GM23338 (cell line): ENCODE results near the gene KLLN. TPM values are rescaled to one million over a fixed set of nuclear protein-coding genes. Genes with fewer than 3 reads are reported as not detected.
A peak's percentile ranks its signal among the peaks of the same experiment; 100 is the strongest.

ENCODE experiments used
- ATAC-seq: fragments of 200-7000 bp; cut with Tn5 transposase; 3 replicates; pipeline ENCODE4 v1.9.1; 2020
- DNase-seq: peaks from one replicate; pipeline ENCODE4 v3.0.0-alpha.2; 2015; ENCODE audit warnings: low spot score
- H2AFZ ChIP-seq: fragments of 200-600 bp; sonication (generic); 2 replicates; pipeline ENCODE4 v1.8.0; 2016; ENCODE audit warnings: antibody characterized with exemption, mild to moderate bottlenecking, moderate library complexity
- H3F3A ChIP-seq: fragments of 200-600 bp; sonication (generic); replicated peaks from 2 replicates; pipeline ENCODE4 v1.8.0; 2017; ENCODE audit warnings: antibody characterized with exemption, mixed run types, low read depth
- H3K27ac ChIP-seq: fragments of 200-600 bp; sonication (generic); 2 replicates; pipeline ENCODE4 v1.6.1; 2016; ENCODE audit warnings: low read depth
- H3K27me3 ChIP-seq: fragments of 200-600 bp; sonication (generic); 2 replicates; pipeline ENCODE4 v1.8.0; 2016; ENCODE audit warnings: mild to moderate bottlenecking, mixed run types, moderate library complexity; ENCODE audit not compliant: insufficient read depth
- H3K36me3 ChIP-seq: fragments of 200-600 bp; sonication (generic); 2 replicates; pipeline ENCODE4 v1.8.0; 2016; ENCODE audit warnings: mild to moderate bottlenecking; ENCODE audit not compliant: insufficient read depth
- H3K4me1 ChIP-seq: fragments of 200-600 bp; sonication (generic); 2 replicates; pipeline ENCODE4 v1.8.0; 2016; ENCODE audit warnings: mild to moderate bottlenecking, moderate library complexity; ENCODE audit not compliant: insufficient read depth
- H3K4me2 ChIP-seq: fragments of 200-600 bp; sonication (generic); 2 replicates; pipeline ENCODE4 v1.7.1; 2017; ENCODE audit warnings: mixed run types
- H3K4me3 ChIP-seq: fragments of 200-600 bp; sonication (generic); 2 replicates; pipeline ENCODE4 v1.6.1; 2016; ENCODE audit warnings: mixed run types
- H3K79me2 ChIP-seq: fragments of 200-600 bp; sonication (generic); replicated peaks from 2 replicates; pipeline ENCODE4 v1.8.0; 2017; ENCODE audit warnings: mild to moderate bottlenecking; ENCODE audit not compliant: insufficient read depth
- H3K9me2 ChIP-seq: fragments of 200-600 bp; sonication (generic); 2 replicates; pipeline ENCODE4 v1.8.0; 2017; ENCODE audit not compliant: insufficient read depth
- H4K20me1 ChIP-seq: fragments of 200-600 bp; sonication (generic); replicated peaks from 2 replicates; pipeline ENCODE4 v1.8.0; 2017; ENCODE audit warnings: mild to moderate bottlenecking; ENCODE audit not compliant: insufficient read depth
- H3K27ac Mint-ChIP-seq: 2 replicates; pipeline ENCODE4 v1.8.0; 2020; ENCODE audit warnings: inconsistent platforms, mild to moderate bottlenecking, moderate library complexity, mixed read lengths
- H3K27me3 Mint-ChIP-seq: 3 replicates; pipeline ENCODE4 v1.8.0; 2022; ENCODE audit warnings: low read depth, mild to moderate bottlenecking, moderate library complexity, mixed read lengths, inconsistent platforms; ENCODE audit not compliant: insufficient read depth, poor library complexity
- H3K36me3 Mint-ChIP-seq: 3 replicates; pipeline ENCODE4 v1.8.0; 2021; ENCODE audit warnings: low read depth, mild to moderate bottlenecking, inconsistent platforms, moderate library complexity, mixed read lengths
- H3K4me1 Mint-ChIP-seq: 3 replicates; pipeline ENCODE4 v1.8.0; 2020; ENCODE audit warnings: mild to moderate bottlenecking, inconsistent platforms, mixed read lengths
- H3K4me3 Mint-ChIP-seq: 3 replicates; pipeline ENCODE4 v1.8.0; 2021; ENCODE audit warnings: moderate library complexity, mild to moderate bottlenecking, inconsistent platforms, mixed read lengths
- H3K9me3 Mint-ChIP-seq: 3 replicates; pipeline ENCODE4 v1.8.0; 2020; ENCODE audit warnings: moderate library complexity, mild to moderate bottlenecking, inconsistent platforms, mixed read lengths
- CREB1 ChIP-seq: fragments of 250-450 bp; sonication (Bioruptor Pico); IDR thresholded peaks from 2 replicates; pipeline ENCODE4 v1.5.0; 2020; ENCODE audit warnings: low read depth, mild to moderate bottlenecking, moderate library complexity
- ETS1 ChIP-seq: IDR thresholded peaks from 2 replicates; pipeline ENCODE4 v1.6.1; 2016; ENCODE audit warnings: antibody characterized with exemption
- EZH2 ChIP-seq: fragments of 200-600 bp; sonication (generic); IDR thresholded peaks from one replicate; pipeline ENCODE4 v1.8.0; 2017; ENCODE audit warnings: antibody characterized with exemption, mild to moderate bottlenecking, low read depth; ENCODE audit not compliant: unreplicated experiment
- EZH2phosphoT487 ChIP-seq: fragments of 200-600 bp; sonication (generic); IDR thresholded peaks from one replicate; pipeline ENCODE4 v1.8.1; 2018; ENCODE audit warnings: antibody characterized with exemption; ENCODE audit not compliant: unreplicated experiment
- JUNB ChIP-seq: IDR thresholded peaks from one replicate; pipeline ENCODE4 v1.6.1; 2016; ENCODE audit warnings: antibody characterized with exemption; ENCODE audit not compliant: unreplicated experiment
- NANOG ChIP-seq: IDR thresholded peaks from 2 replicates; pipeline ENCODE4 v1.6.1; 2016; ENCODE audit warnings: antibody characterized with exemption, borderline replicate concordance
- POLR2AphosphoS5 ChIP-seq: IDR thresholded peaks from 2 replicates; pipeline ENCODE4 v1.6.1; 2016; ENCODE audit warnings: antibody characterized with exemption, low read depth
- STAT1 ChIP-seq: IDR thresholded peaks from one replicate; pipeline ENCODE4 v1.6.1; 2016; ENCODE audit warnings: antibody characterized with exemption; ENCODE audit not compliant: unreplicated experiment
- ZNF114 ChIP-seq: fragments of 250-450 bp; sonication (Bioruptor Pico); IDR thresholded peaks from 2 replicates; pipeline ENCODE4 v1.5.0; 2020; ENCODE audit warnings: mild to moderate bottlenecking, moderate library complexity
- ZNF331 ChIP-seq: fragments of 250-450 bp; sonication (Bioruptor Pico); IDR thresholded peaks from 2 replicates; pipeline ENCODE4 v1.5.0; 2020; ENCODE audit warnings: low read depth, mild to moderate bottlenecking, moderate library complexity
- ZNF462 ChIP-seq: fragments of 250-450 bp; sonication (Bioruptor Pico); IDR thresholded peaks from 2 replicates; pipeline ENCODE4 v1.5.0; 2020; ENCODE audit warnings: mild to moderate bottlenecking, moderate library complexity
- polyA plus RNA-seq: library from polyadenylated mRNA; unstranded; fragments of >200 nt; fragmentation: Nextera tagmentation; extraction: Ambion mirVana; gene quantifications from 2 replicates; pipeline ENCODE4 v1.2.1, GENCODE V29; 2016
- total RNA-seq: library from RNA; depleted of rRNA; stranded (reverse); fragments of >200 nt; shearing (Covaris generic); gene quantifications from 2 replicates; pipeline ENCODE4 v1.2.3, GENCODE V29; 2014
- TF ChIP-seq, protein P1 (sequence below), 2 experiments: fragments of 200-600 bp in 1 of 2; sonication (generic) in 1 of 2; conservative IDR thresholded peaks; 2 replicates each; pipeline versions ENCODE4 v1.5.1 to v1.6.1; 2016 to 2017; ENCODE audit warnings: antibody characterized with exemption in 2 of 2, low read depth in 2 of 2, mild to moderate bottlenecking in 2 of 2, moderate library complexity in 1 of 2
- TF ChIP-seq, protein P2 (sequence below): IDR thresholded peaks from one replicate; pipeline ENCODE4 v1.6.1; 2018; ENCODE audit warnings: antibody characterized with exemption; ENCODE audit not compliant: unreplicated experiment

KLLN gene
- total and polyA plus RNA-seq, 2 experiments from 2014 or later = 0.24 to 0.29 TPM

DNA sequence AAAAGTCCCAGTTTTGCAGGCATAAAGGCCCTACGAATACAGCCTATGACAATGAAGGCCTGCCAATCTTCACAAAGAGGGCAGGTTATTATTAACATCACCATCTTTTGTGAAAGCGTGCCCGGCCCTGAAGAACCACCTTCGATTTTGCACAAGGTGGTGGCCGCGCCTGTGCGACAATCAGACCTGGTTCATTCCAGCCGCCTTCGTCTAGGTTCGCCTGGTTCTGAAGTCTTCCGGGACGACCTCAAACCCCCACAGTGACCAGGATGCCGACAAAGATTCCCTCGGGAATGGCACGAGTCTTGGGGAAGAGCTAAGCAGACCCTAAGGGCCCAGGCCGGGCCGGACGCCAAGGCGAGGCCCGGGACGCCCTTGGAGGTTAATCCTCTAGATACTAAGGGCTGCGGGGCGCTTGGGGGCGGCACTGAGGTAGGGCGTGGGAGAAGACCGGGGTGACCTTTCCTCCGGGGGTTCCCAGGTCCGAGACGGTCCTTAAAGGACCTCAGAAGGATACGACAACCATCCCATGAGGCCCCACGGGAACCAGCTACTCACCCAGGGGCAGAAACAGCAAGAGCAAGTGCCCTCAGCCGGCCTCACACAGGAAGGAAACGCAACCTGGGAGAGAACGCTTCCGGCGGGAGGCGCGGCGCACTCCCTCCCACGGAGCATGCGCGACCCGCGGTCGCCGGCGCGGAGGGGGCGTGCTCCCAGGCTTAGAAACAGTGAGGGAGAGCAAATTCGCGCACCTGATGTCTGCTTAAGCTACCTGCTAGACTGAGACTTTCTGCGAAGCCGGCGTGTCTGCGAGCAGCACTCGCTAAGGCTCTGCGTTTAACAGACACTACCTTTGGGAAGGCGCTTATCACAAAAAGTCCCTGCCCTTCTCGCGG lies 45.5 kb downstream of the KLLN start, which contains the start of gene ATAD1:
Gene ATAD1 (minus strand): TSS at position 618 of the 896 bp plus-strand sequence. CDS start 3,627 bp downstream, outside the sequence.
- TF ChIP-seq EZH2 (no peak), POLR2AphosphoS5 (peak; percentile 92), NANOG (no peak), CREB1 (CRISPR knock-in tag) (peak; percentile 36; the same call in 1 of the 2 replicates), EZH2phosphoT487 (no peak), JUNB (no peak), ZNF331 (no peak), ZNF114 (CRISPR knock-in tag) (no peak), STAT1 (no peak), ETS1 (peak; percentile 70), ZNF462 (CRISPR knock-in tag) (no peak)
- TF ChIP-seq, protein P1, sequence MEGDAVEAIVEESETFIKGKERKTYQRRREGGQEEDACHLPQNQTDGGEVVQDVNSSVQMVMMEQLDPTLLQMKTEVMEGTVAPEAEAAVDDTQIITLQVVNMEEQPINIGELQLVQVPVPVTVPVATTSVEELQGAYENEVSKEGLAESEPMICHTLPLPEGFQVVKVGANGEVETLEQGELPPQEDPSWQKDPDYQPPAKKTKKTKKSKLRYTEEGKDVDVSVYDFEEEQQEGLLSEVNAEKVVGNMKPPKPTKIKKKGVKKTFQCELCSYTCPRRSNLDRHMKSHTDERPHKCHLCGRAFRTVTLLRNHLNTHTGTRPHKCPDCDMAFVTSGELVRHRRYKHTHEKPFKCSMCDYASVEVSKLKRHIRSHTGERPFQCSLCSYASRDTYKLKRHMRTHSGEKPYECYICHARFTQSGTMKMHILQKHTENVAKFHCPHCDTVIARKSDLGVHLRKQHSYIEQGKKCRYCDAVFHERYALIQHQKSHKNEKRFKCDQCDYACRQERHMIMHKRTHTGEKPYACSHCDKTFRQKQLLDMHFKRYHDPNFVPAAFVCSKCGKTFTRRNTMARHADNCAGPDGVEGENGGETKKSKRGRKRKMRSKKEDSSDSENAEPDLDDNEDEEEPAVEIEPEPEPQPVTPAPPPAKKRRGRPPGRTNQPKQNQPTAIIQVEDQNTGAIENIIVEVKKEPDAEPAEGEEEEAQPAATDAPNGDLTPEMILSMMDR (conservative IDR thresholded peaks at IDR 0.05; ENCODE audit: low read depth in 2 of 2) = peak; percentile 8 to 17; a peak in 1 of 4 replicates
- TF ChIP-seq, protein P2, sequence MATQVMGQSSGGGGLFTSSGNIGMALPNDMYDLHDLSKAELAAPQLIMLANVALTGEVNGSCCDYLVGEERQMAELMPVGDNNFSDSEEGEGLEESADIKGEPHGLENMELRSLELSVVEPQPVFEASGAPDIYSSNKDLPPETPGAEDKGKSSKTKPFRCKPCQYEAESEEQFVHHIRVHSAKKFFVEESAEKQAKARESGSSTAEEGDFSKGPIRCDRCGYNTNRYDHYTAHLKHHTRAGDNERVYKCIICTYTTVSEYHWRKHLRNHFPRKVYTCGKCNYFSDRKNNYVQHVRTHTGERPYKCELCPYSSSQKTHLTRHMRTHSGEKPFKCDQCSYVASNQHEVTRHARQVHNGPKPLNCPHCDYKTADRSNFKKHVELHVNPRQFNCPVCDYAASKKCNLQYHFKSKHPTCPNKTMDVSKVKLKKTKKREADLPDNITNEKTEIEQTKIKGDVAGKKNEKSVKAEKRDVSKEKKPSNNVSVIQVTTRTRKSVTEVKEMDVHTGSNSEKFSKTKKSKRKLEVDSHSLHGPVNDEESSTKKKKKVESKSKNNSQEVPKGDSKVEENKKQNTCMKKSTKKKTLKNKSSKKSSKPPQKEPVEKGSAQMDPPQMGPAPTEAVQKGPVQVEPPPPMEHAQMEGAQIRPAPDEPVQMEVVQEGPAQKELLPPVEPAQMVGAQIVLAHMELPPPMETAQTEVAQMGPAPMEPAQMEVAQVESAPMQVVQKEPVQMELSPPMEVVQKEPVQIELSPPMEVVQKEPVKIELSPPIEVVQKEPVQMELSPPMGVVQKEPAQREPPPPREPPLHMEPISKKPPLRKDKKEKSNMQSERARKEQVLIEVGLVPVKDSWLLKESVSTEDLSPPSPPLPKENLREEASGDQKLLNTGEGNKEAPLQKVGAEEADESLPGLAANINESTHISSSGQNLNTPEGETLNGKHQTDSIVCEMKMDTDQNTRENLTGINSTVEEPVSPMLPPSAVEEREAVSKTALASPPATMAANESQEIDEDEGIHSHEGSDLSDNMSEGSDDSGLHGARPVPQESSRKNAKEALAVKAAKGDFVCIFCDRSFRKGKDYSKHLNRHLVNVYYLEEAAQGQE = no peak
- H3K4me2 ChIP-seq = peak within 1 kb of the TSS; percentile 89
- peaks cover 15% of the 10 kb centered on the region for H4K20me1 ChIP-seq
- H3K4me1 ChIP-seq = peaks cover 11% of the 10 kb centered on the region; the same call in 1 of the 2 replicates
- H3K36me3 ChIP-seq = peaks cover 6% of the 10 kb centered on the region; the same call in 1 of the 2 replicates
- peak; percentile 90 for DNase-seq
- peaks cover 3% of the 10 kb centered on the region; the same call in 2 of the 3 replicates for H3K36me3 Mint-ChIP-seq
- 0 out of 2 replicates have a peak, but pooled peaks cover 3% of the 10 kb centered on the region for H3F3A ChIP-seq
- no peaks in the 10 kb centered on the region for H3K9me2 ChIP-seq
- no peaks in the 10 kb centered on the region for H3K27me3 ChIP-seq
- peak within 1 kb of the TSS; percentile 97 for H2AFZ ChIP-seq
- H3K4me1 Mint-ChIP-seq = peaks cover 20% of the 10 kb centered on the region
- peaks cover 48% of the 10 kb centered on the region for H3K79me2 ChIP-seq
- peaks cover 4% of the 10 kb centered on the region for H3K27me3 Mint-ChIP-seq
- ATAC-seq = peak; percentile 93
- peak within 1 kb of the TSS; percentile 86 for H3K4me3 ChIP-seq
- H3K27ac ChIP-seq = peak within 1 kb of the TSS; percentile 93
- H3K27ac Mint-ChIP-seq = peak within 1 kb of the TSS; percentile 99
- no peaks in the 10 kb centered on the region for H3K9me3 Mint-ChIP-seq
- peak within 1 kb of the TSS; percentile 99 for H3K4me3 Mint-ChIP-seq
